K562 (cell line): ENCODE data around the gene TASP1. TPM values are rescaled to one million over a fixed set of nuclear protein-coding genes. Genes with fewer than 3 reads are reported as not detected.

Experiments
- ATAC-seq: fragments of 200-7000 bp; cut with Tn5 transposase; 3 replicates; pipeline ENCODE4 v1.9.1; 2020; ENCODE audit warnings: moderate library complexity
- BruUV-seq: library from RNA; stranded (reverse); fragments of 400-500 nt; replicated peaks from 2 replicates; lab custom pipeline; 2021; lab: Mats Ljungman, UMichigan
- CTCF ChIA-PET: fragments of 300-600 bp; formaldehyde crosslinking; extraction: SDS; loops from one replicate; lab custom pipeline; 2021; ENCODE audit warnings: low intra/inter-chr PET ratio; lab: Yijun Ruan, JAX
- POLR2A ChIA-PET: fragments of 300-600, 350-650 bp; sonication (Branson Sonifier 250); formaldehyde crosslinking; extraction: SDS; loops from one replicate; lab custom pipeline; 2021; ENCODE audit warnings: antibody characterized with exemption, inconsistent platforms; lab: Yijun Ruan, JAX
- DNase-seq, 4 experiments: peaks; one replicate each; pipeline versions ENCODE4 v3.0.0 to v3.0.0-alpha.2; 2011 to 2018; ENCODE audit warnings: low spot score in 3 of 4, mixed read lengths in 3 of 4; ENCODE audit errors: extremely low read depth in 1 of 4
- FAIRE-seq: peaks from 2 replicates; lab custom pipeline; 2011; peaks lifted over from hg19 to GRCh38; lab: Jason Lieb, UNC
- H2AFZ ChIP-seq: 2 replicates; pipeline ENCODE4 v1.6.0; 2011; ENCODE audit warnings: low read depth, low read length, control low read depth, inconsistent platforms
- H3K27ac ChIP-seq: fragments of 200-600 bp; 3 replicates; pipeline ENCODE4 v1.8.0; 2011; ENCODE audit warnings: low read depth, mild to moderate bottlenecking, control low read depth, inconsistent platforms, low read length, moderate library complexity, mixed read lengths; ENCODE audit errors: extremely low read depth
- H3K27me3 ChIP-seq, 2 experiments: fragments of 300-600 bp in 1 of 2; 2 replicates in 1 of 2; 3 replicates in 1 of 2; pipeline versions ENCODE4 v1.6.0 to v1.8.0; 2011; ENCODE audit warnings: inconsistent platforms in 2 of 2, low read length in 2 of 2, mild to moderate bottlenecking in 1 of 2, mixed read lengths in 1 of 2, moderate library complexity in 1 of 2; ENCODE audit not compliant: control insufficient read depth in 2 of 2, insufficient read depth in 2 of 2
- H3K36me3 ChIP-seq: fragments of 300-600 bp; 3 replicates; pipeline ENCODE4 v1.8.0; 2011; ENCODE audit warnings: mild to moderate bottlenecking, low read length, inconsistent platforms; ENCODE audit not compliant: control insufficient read depth, insufficient read depth
- H3K4me1 ChIP-seq, 2 experiments: fragments of 200-600 bp in 1 of 2; replicated peaks in 1 of 2; 2 replicates in 1 of 2; 3 replicates in 1 of 2; pipeline versions ENCODE4 v1.5.1 to v1.8.0; 2011; ENCODE audit warnings: inconsistent platforms in 2 of 2, low read length in 2 of 2, mild to moderate bottlenecking in 1 of 2, mixed read lengths in 1 of 2, moderate library complexity in 1 of 2; ENCODE audit not compliant: control insufficient read depth in 2 of 2, insufficient read depth in 2 of 2
- H3K4me2 ChIP-seq: 2 replicates; pipeline ENCODE4 v1.6.1; 2011; ENCODE audit warnings: low read length, control low read depth, inconsistent platforms, mixed read lengths; ENCODE audit not compliant: insufficient read depth
- H3K4me3 ChIP-seq: fragments of 200-600 bp; sonication (generic), shearing (Covaris generic); 2 replicates; pipeline ENCODE4 v1.5.1; 2016; ENCODE audit warnings: control low read depth, inconsistent platforms
- H3K79me2 ChIP-seq: fragments of 200-600 bp; 3 replicates; pipeline ENCODE4 v1.8.0; 2011; ENCODE audit warnings: low read length, inconsistent platforms; ENCODE audit not compliant: control insufficient read depth, insufficient read depth
- H3K9ac ChIP-seq, 2 experiments: 2 replicates each; pipeline versions ENCODE4 v1.6.0 to v1.6.1; 2011; ENCODE audit warnings: low read depth in 2 of 2, low read length in 2 of 2, control low read depth in 1 of 2, inconsistent platforms in 1 of 2, mild to moderate bottlenecking in 1 of 2, mixed read lengths in 1 of 2; ENCODE audit not compliant: insufficient read depth in 1 of 2
- H3K9me1 ChIP-seq: one replicate; pipeline ENCODE4 v1.6.0; 2011; ENCODE audit warnings: inconsistent platforms, mild to moderate bottlenecking, low read length, moderate library complexity; ENCODE audit not compliant: control insufficient read depth, insufficient read depth
- H3K9me3 ChIP-seq: replicated peaks from 2 replicates; pipeline ENCODE4 v1.5.1; 2011; ENCODE audit warnings: low read depth, low read length, inconsistent platforms; ENCODE audit not compliant: control insufficient read depth, insufficient read depth
- H4K20me1 ChIP-seq: replicated peaks from 2 replicates; pipeline ENCODE4 v1.6.1; 2011; ENCODE audit warnings: low read length, inconsistent platforms, mixed read lengths; ENCODE audit not compliant: control insufficient read depth, insufficient read depth
- BACH1 ChIP-seq: fragments of 200-800 bp; sonication (Bioruptor generic); IDR thresholded peaks from 2 replicates; pipeline ENCODE4 v1.6.1; 2016; ENCODE audit warnings: missing genetic modification characterization, missing compliant biosample characterization
- CBX1 ChIP-seq: sonication (generic); IDR thresholded peaks from 2 replicates; pipeline ENCODE4 v1.6.1; 2016; ENCODE audit warnings: antibody characterized with exemption, low read depth, mild to moderate bottlenecking
- CEBPZ ChIP-seq: fragments of 150-350 bp; IDR thresholded peaks from 2 replicates; pipeline ENCODE4 v1.6.1; 2014; ENCODE audit warnings: low read depth, mild to moderate bottlenecking, low read length, borderline replicate concordance
- ELF4 ChIP-seq: fragments of 450-650 bp; formaldehyde crosslinking; IDR thresholded peaks from 2 replicates; pipeline ENCODE4 v1.4.0; 2022; ENCODE audit warnings: missing genetic modification characterization
- EP300 ChIP-seq: IDR thresholded peaks from 2 replicates; pipeline ENCODE4 v1.6.1; 2012; ENCODE audit warnings: low read length, improper control_type of control experiment
- ERF ChIP-seq: fragments of 450-650 bp; formaldehyde crosslinking; IDR thresholded peaks from 2 replicates; pipeline ENCODE4 v1.4.0; 2020; ENCODE audit warnings: mild to moderate bottlenecking, mixed read lengths
- GTF3C2 ChIP-seq: IDR thresholded peaks from 3 replicates; pipeline ENCODE4 v1.6.1; 2011; ENCODE audit warnings: borderline replicate concordance, mild to moderate bottlenecking, moderate library complexity; ENCODE audit not compliant: insufficient read length; ENCODE audit errors: extremely low read depth
- MCM3 ChIP-seq: fragments of 450-650 bp; IDR thresholded peaks from 2 replicates; pipeline ENCODE4 v1.6.1; 2016
- NFRKB ChIP-seq: fragments of 450-650 bp; IDR thresholded peaks from 2 replicates; pipeline ENCODE4 v1.6.1; 2016; ENCODE audit warnings: low read depth
- NRF1 ChIP-seq, 2 experiments: fragments of 450-650 bp; IDR thresholded peaks in 1 of 2; conservative IDR thresholded peaks in 1 of 2; 2 replicates each; pipeline ENCODE4 v1.6.1; 2014; ENCODE audit warnings: mild to moderate bottlenecking in 2 of 2
- PURB ChIP-seq: sonication (generic); formaldehyde crosslinking; IDR thresholded peaks from 2 replicates; pipeline ENCODE4 v1.9.0; 2021; ENCODE audit warnings: low read depth, mild to moderate bottlenecking, missing genetic modification reagents
- STAT5A ChIP-seq: IDR thresholded peaks from 2 replicates; pipeline ENCODE4 v1.6.1; 2012; ENCODE audit warnings: low read length, inconsistent platforms, borderline replicate concordance
- TCFL5 ChIP-seq: fragments of 250-450 bp; sonication (Bioruptor Pico); conservative IDR thresholded peaks from 2 replicates; pipeline ENCODE4 v1.6.1; 2021; ENCODE audit warnings: mild to moderate bottlenecking, moderate library complexity, matching md5 sums
- ZNF589 ChIP-seq: fragments of 200-800 bp; sonication (Bioruptor generic); IDR thresholded peaks from 2 replicates; pipeline ENCODE4 v1.6.1; 2016; ENCODE audit warnings: low read depth, missing genetic modification characterization, missing compliant biosample characterization
- in situ Hi-C: fragments of 300-500 bp; cut with MboI; formaldehyde crosslinking; loops from 4 replicates; pipeline ENCODE4 v1.15.0; 2018; ENCODE audit warnings: inconsistent platforms, mixed read lengths
- intact Hi-C: fragments of 100-400 bp; cut with micrococcal nuclease; formaldehyde crosslinking; loops from 2 replicates; pipeline ENCODE4 v1.14.2; 2022
- polyA plus RNA-seq, 8 experiments: library from polyadenylated mRNA; depleted of rRNA in 4 of 8; stranded (reverse) in 5 of 8; unstranded in 3 of 8; fragments of >200 nt; fragmentation: Nextera tagmentation in 2 of 8; fragmentation: Illumina TruSeq in 1 of 8; extraction: Ambion mirVana in 2 of 8; extraction: Trizol in 1 of 8; gene quantifications; 2 replicates each; pipeline versions ENCODE4 v1.2.1 to v1.2.3, GENCODE V29; 2011 to 2014; ENCODE audit warnings: inconsistent platforms in 1 of 8, missing spikeins in 1 of 8
- total RNA-seq, 7 experiments: library from RNA; depleted of rRNA in 6 of 7; stranded (reverse); fragments of >200 nt in 6 of 7; fragmentation: Illumina TruSeq in 2 of 7; extraction: Trizol in 2 of 7; gene quantifications; 2 replicates each; pipeline versions ENCODE4 v1.2.1 to v1.2.3, GENCODE V29; 2011 to 2021; ENCODE audit warnings: low replicate concordance in 1 of 7

TASP1 gene
- total and polyA plus RNA-seq, 9 of the 15 experiments (the other 6 are each of a cell fraction or from before 2014, with no cell fraction given) = 3.7 to 10.6 (median 6.4) TPM

GRCh38 chr20:13418263-13419229 lies 220.2 kb downstream of the TASP1 start:
- ChIA-PET POLR2A (no interaction called here), CTCF (no interaction called here)
- H3K27me3 ChIP-seq = no peaks in the 10 kb centered on the region
- DNase-seq = no peak
- no peak overlapping the region for H3K9ac ChIP-seq
- intact Hi-C loops = no loop called here
- H3K4me3 ChIP-seq = no peak overlapping the region
- H3K36me3 ChIP-seq = no peaks in the 10 kb centered on the region
- TF ChIP-seq MCM3 = no peak
- no peak for TF ChIP-seq TCFL5 (CRISPR knock-in tag)
- no peak for TF ChIP-seq ERF (CRISPR knock-in tag)
- no peak for TF ChIP-seq NRF1 (conservative IDR thresholded peaks at IDR 0.05 in 1 of 2, IDR thresholded peaks at IDR 0.05 in 1 of 2)
- no peak for TF ChIP-seq ELF4 (CRISPR knock-in tag)
- no peak for TF ChIP-seq NFRKB
- no peak for TF ChIP-seq STAT5A
- no peak for TF ChIP-seq CEBPZ
- TF ChIP-seq ZNF589 (CRISPR knock-in tag) = no peak
- TF ChIP-seq EP300 = no peak
- no peak for TF ChIP-seq BACH1
- no peak for TF ChIP-seq CBX1
- TF ChIP-seq GTF3C2 = no peak
- TF ChIP-seq PURB (CRISPR knock-in tag) = no peak
- no peak overlapping the region for H3K27ac ChIP-seq
- no peaks in the 10 kb centered on the region for H3K9me3 ChIP-seq
- H2AFZ ChIP-seq = no peak overlapping the region
- BruUV-seq = no TSS peak
- no peaks in the 10 kb centered on the region; the same call in 1 of the 2 replicates for H4K20me1 ChIP-seq
- H3K9me1 ChIP-seq = no peaks in the 10 kb centered on the region
- no peaks in the 10 kb centered on the region for H3K79me2 ChIP-seq
- H3K4me1 ChIP-seq = no peaks in the 10 kb centered on the region
- H3K4me2 ChIP-seq = no peak overlapping the region
- in situ Hi-C loops = no loop called here
- ATAC-seq = no peak
- no peak for FAIRE-seq
